GM12878 (cell line): Measurements from ENCODE around the gene LGI2. TPM values are rescaled to one million over a fixed set of nuclear protein-coding genes. Genes with fewer than 3 reads are reported as not detected.

Source experiments
- ATAC-seq: fragments of 200-7000 bp; cut with Tn5 transposase; 3 replicates; pipeline ENCODE4 v1.9.1; 2020; ENCODE audit warnings: mild to moderate bottlenecking, moderate library complexity
- BruUV-seq: library from RNA; stranded (reverse); fragments of 400-500 nt; replicated peaks from 2 replicates; lab custom pipeline; 2021; lab: Mats Ljungman, UMichigan
- CTCF ChIA-PET: fragments of 300-600 bp; sonication (Branson Sonifier 250); formaldehyde crosslinking; extraction: SDS; loops from one replicate; lab custom pipeline; 2021; ENCODE audit warnings: inconsistent platforms; lab: Yijun Ruan, JAX
- POLR2A ChIA-PET: fragments of 350-600 bp; formaldehyde crosslinking; extraction: SDS; loops from one replicate; lab custom pipeline; 2021; ENCODE audit warnings: inconsistent platforms; lab: Charles Lee
- RAD21 ChIA-PET: fragments of 300-600 bp; sonication (Branson Sonifier 250); formaldehyde crosslinking; loops from one replicate; lab custom pipeline; 2023; ENCODE audit warnings: antibody characterized with exemption; ENCODE audit not compliant: unreplicated experiment; lab: Charles Lee
- SMC1A ChIA-PET: fragments of 300-600 bp; sonication (Branson Sonifier 250); formaldehyde crosslinking; loops from one replicate; lab custom pipeline; 2023; ENCODE audit not compliant: unreplicated experiment, uncharacterized antibody; lab: Charles Lee
- DNase-seq: peaks from one replicate; pipeline ENCODE4 v3.0.0-alpha.2; 2011; ENCODE audit warnings: low read depth, low spot score
- FAIRE-seq: peaks from 3 replicates; lab custom pipeline; 2011; peaks lifted over from hg19 to GRCh38; lab: Jason Lieb, UNC
- H2AFZ ChIP-seq: 2 replicates; pipeline ENCODE4 v1.6.0; 2011; ENCODE audit warnings: low read depth, low read length, control low read depth; ENCODE audit not compliant: control insufficient read depth
- H3K27ac ChIP-seq: 2 replicates; pipeline ENCODE4 v1.5.1; 2011; ENCODE audit warnings: control low read depth; ENCODE audit not compliant: control insufficient read depth, insufficient read depth
- H3K27me3 ChIP-seq, 2 experiments: replicated peaks in 1 of 2; 2 replicates each; pipeline versions ENCODE4 v1.6.0 to v1.6.1; 2011; ENCODE audit warnings: low read length in 1 of 2; ENCODE audit not compliant: control insufficient read depth in 2 of 2, insufficient read depth in 2 of 2
- H3K36me3 ChIP-seq, 2 experiments: 2 replicates each; pipeline ENCODE4 v1.5.1; 2011; ENCODE audit warnings: low read length in 1 of 2; ENCODE audit not compliant: control insufficient read depth in 2 of 2, insufficient read depth in 2 of 2
- H3K4me1 ChIP-seq: 2 replicates; pipeline ENCODE4 v1.6.1; 2011; ENCODE audit warnings: mild to moderate bottlenecking, low read length, moderate library complexity, mixed read lengths; ENCODE audit not compliant: control insufficient read depth, insufficient read depth
- H3K4me2 ChIP-seq: 2 replicates; pipeline ENCODE4 v1.6.0; 2011; ENCODE audit warnings: control low read depth; ENCODE audit not compliant: control insufficient read depth, insufficient read depth
- H3K4me3 ChIP-seq: fragments of 200-600 bp; sonication (generic); 2 replicates; pipeline ENCODE4 v1.5.1; 2016
- H3K79me2 ChIP-seq: 2 replicates; pipeline ENCODE4 v1.6.0; 2011; ENCODE audit warnings: low read length; ENCODE audit not compliant: control insufficient read depth, insufficient read depth
- H3K9ac ChIP-seq: 2 replicates; pipeline ENCODE4 v1.8.0; 2011; ENCODE audit warnings: low read length, control low read depth, mixed read lengths; ENCODE audit not compliant: control insufficient read depth, insufficient read depth
- H3K9me3 ChIP-seq: replicated peaks from 3 replicates; pipeline ENCODE4 v1.5.1; 2011; ENCODE audit warnings: mild to moderate bottlenecking, low read length; ENCODE audit not compliant: control insufficient read depth, insufficient read depth
- H4K20me1 ChIP-seq: 2 replicates; pipeline ENCODE4 v1.6.0; 2011; ENCODE audit not compliant: control insufficient read depth, insufficient read depth
- WGBS: methylation state at CpG from one replicate; pipeline ENCODE4 v1.1.6; 2016; ENCODE audit warnings: low lambda C conversion rate; ENCODE audit not compliant: insufficient replicate concordance, insufficient coverage; ENCODE audit errors: missing lambda C conversion rate; 5-methylcytosine and 5-hydroxymethylcytosine counted together
- in situ Hi-C: fragments of 300-500 bp; cut with MboI; formaldehyde crosslinking; loops from 9 replicates; pipeline ENCODE4 v1.14.3; 2018; ENCODE audit warnings: mixed read lengths
- intact Hi-C: fragments of 100-400 bp; cut with micrococcal nuclease; formaldehyde crosslinking; loops from one replicate; pipeline ENCODE4 v1.14.2; 2022; ENCODE audit not compliant: unreplicated experiment
- polyA plus RNA-seq, 11 experiments: library from polyadenylated mRNA; depleted of rRNA in 4 of 11; unstranded in 6 of 11; stranded (reverse) in 5 of 11; fragments of >200 nt; fragmentation: Nextera tagmentation in 4 of 11; fragmentation: Illumina TruSeq in 1 of 11; extraction: Ambion mirVana in 4 of 11; extraction: Trizol in 1 of 11; gene quantifications; 1 replicate in 1 of 11; 2 replicates in 10 of 11; pipeline versions ENCODE4 v1.2.1 to v1.2.3, GENCODE V29; 2011 to 2016; ENCODE audit warnings: inconsistent platforms in 2 of 11, missing spikeins in 2 of 11, low read depth in 1 of 11
- total RNA-seq, 4 experiments: library from RNA; depleted of rRNA in 3 of 4; stranded (reverse); fragments of >200 nt in 3 of 4; fragmentation: Illumina TruSeq in 1 of 4; extraction: Trizol in 1 of 4; gene quantifications; 2 replicates each; pipeline versions ENCODE4 v1.2.1 to v1.2.3, GENCODE V29; 2013 to 2021
- TF ChIP-seq, protein P1 (sequence below): fragments of 450-650 bp; IDR thresholded peaks from 2 replicates; pipeline ENCODE4 v1.6.1; 2018; ENCODE audit warnings: borderline replicate concordance, mild to moderate bottlenecking; ENCODE audit not compliant: partially characterized antibody
- TF ChIP-seq, protein P2 (sequence below): fragments of 450-650 bp; IDR thresholded peaks from 2 replicates; pipeline ENCODE4 v1.6.1; 2017; ENCODE audit warnings: low read depth, mild to moderate bottlenecking, moderate library complexity

LGI2 gene
- total and polyA plus RNA-seq, 10 of the 15 experiments (the other 5 are each of a cell fraction or from before 2014, with no cell fraction given) = not detected

DNA sequence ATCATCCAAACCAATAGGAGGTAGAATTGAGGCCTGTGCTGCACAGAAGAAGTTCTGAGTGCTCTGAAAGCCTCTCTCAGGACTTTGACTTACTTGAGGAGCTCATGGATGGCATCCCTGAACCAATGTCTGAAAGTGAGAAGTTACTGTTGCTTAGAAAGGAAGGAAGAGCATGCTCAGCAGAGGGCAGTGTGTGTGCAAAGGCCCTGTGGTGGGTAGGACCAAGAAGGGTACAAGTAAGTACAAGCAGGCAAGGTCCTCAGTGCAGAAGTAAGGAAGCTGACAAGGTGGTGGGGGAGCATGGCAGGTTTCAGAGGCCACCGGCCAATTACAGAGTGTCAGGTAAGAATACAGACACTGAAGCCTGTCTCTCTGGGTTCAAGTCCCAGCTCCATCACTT is 31.4 kb upstream of the LGI2 start (continued):
- TF ChIP-seq, protein P1, sequence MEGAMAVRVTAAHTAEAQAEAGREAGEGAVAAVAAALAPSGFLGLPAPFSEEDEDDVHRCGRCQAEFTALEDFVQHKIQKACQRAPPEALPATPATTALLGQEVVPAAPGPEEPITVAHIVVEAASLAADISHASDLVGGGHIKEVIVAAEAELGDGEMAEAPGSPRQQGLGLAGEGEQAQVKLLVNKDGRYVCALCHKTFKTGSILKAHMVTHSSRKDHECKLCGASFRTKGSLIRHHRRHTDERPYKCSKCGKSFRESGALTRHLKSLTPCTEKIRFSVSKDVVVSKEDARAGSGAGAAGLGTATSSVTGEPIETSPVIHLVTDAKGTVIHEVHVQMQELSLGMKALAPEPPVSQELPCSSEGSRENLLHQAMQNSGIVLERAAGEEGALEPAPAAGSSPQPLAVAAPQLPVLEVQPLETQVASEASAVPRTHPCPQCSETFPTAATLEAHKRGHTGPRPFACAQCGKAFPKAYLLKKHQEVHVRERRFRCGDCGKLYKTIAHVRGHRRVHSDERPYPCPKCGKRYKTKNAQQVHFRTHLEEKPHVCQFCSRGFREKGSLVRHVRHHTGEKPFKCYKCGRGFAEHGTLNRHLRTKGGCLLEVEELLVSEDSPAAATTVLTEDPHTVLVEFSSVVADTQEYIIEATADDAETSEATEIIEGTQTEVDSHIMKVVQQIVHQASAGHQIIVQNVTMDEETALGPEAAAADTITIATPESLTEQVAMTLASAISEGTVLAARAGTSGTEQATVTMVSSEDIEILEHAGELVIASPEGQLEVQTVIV = no peak
- TF ChIP-seq, all 136 proteins: peak for 0

DNA sequence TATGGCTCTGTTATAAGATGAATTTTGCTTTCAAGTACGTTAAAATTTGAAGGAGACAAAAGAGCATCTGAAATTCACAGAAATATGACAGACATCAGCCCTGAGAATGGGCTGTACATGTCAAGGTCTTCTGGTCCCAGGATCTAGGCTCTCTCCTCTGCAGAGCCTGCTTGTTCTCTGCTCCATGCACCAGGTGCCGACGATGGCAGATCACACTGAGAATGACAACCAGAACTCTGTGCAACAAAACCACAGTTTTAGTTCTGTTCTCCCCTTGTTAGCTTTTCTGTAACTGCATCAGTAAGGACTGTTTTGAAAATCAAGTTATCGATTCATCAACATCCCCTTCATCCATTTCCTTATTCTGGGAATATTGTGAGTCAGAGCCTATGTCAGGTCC is 30.9 kb upstream of the LGI2 start:
- Histone ChIP-seq H3K4me1 (no peaks in the 10 kb centered on the region), H3K9me3 (no peaks in the 10 kb centered on the region), H3K4me2 (no peak overlapping the region), H4K20me1 (no peaks in the 10 kb centered on the region), H3K9ac (no peak overlapping the region), H3K79me2 (no peaks in the 10 kb centered on the region), H3K36me3 (no peaks in the 10 kb centered on the region), H3K27me3 (0 out of 4 replicates have a peak, but pooled peaks cover 0 to 1% of the 10 kb centered on the region in 2 experiments), H2AFZ (no peak overlapping the region), H3K4me3 (no peak overlapping the region), H3K27ac (no peak overlapping the region)
- WGBS = 47% methylated on average over 4 of the region's 4 CpGs
- intact Hi-C loops (no loop called here), in situ Hi-C loops (no loop called here)
- SMC1A ChIA-PET = no interaction called here
- CTCF ChIA-PET = no interaction called here
- RAD21 ChIA-PET = no interaction called here
- ATAC-seq (no peak), FAIRE-seq (no peak), DNase-seq (no peak)
- POLR2A ChIA-PET = no interaction called here
- BruUV-seq = no TSS peak
- TF ChIP-seq, protein P2, sequence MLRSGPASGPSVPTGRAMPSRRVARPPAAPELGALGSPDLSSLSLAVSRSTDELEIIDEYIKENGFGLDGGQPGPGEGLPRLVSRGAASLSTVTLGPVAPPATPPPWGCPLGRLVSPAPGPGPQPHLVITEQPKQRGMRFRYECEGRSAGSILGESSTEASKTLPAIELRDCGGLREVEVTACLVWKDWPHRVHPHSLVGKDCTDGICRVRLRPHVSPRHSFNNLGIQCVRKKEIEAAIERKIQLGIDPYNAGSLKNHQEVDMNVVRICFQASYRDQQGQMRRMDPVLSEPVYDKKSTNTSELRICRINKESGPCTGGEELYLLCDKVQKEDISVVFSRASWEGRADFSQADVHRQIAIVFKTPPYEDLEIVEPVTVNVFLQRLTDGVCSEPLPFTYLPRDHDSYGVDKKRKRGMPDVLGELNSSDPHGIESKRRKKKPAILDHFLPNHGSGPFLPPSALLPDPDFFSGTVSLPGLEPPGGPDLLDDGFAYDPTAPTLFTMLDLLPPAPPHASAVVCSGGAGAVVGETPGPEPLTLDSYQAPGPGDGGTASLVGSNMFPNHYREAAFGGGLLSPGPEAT = no peak
